H1 (cell line): Measurements from ENCODE around the gene EFHD1. TPM values are rescaled to one million over a fixed set of nuclear protein-coding genes. Genes with fewer than 3 reads are reported as not detected.

ENCODE experiments used
- CTCF ChIA-PET: fragments of 300-600 bp; sonication (Branson Sonifier 250); formaldehyde crosslinking; loops from one replicate; lab custom pipeline; 2021; ENCODE audit not compliant: partially characterized antibody; lab: Charles Lee
- POLR2A ChIA-PET: fragments of 300-600 bp; sonication (Branson Sonifier 250); formaldehyde crosslinking; loops from one replicate; lab custom pipeline; 2021; ENCODE audit warnings: inconsistent platforms; ENCODE audit not compliant: partially characterized antibody; lab: Charles Lee
- DNase-seq, 2 experiments: peaks; one replicate each; pipeline versions ENCODE4 v3.0.0 to v3.0.0-alpha.2; 2010 to 2022; ENCODE audit warnings: low spot score in 2 of 2, low read depth in 1 of 2, mixed read lengths in 1 of 2
- FAIRE-seq: peaks from 2 replicates; lab custom pipeline; 2011; peaks lifted over from hg19 to GRCh38; lab: Jason Lieb, UNC
- H2AFZ ChIP-seq: 2 replicates; pipeline ENCODE4 v1.8.1; 2012; ENCODE audit warnings: low read length, inconsistent platforms
- H2AK5ac ChIP-seq: 2 replicates; pipeline ENCODE4 v1.6.1; 2013; ENCODE audit warnings: low read depth, low read length
- H2BK120ac ChIP-seq: replicated peaks from 2 replicates; pipeline ENCODE3; 2013; ENCODE audit warnings: low read depth, low read length, inconsistent platforms
- H2BK12ac ChIP-seq: 2 replicates; pipeline ENCODE4 v1.6.1; 2013; ENCODE audit warnings: low read depth, low read length
- H2BK15ac ChIP-seq: 2 replicates; pipeline ENCODE4 v1.6.1; 2013; ENCODE audit warnings: low read length
- H2BK20ac ChIP-seq: 2 replicates; pipeline ENCODE4 v1.6.1; 2013; ENCODE audit warnings: low read length
- H2BK5ac ChIP-seq: 2 replicates; pipeline ENCODE4 v1.6.1; 2013; ENCODE audit warnings: low read depth, low read length
- H3K14ac ChIP-seq: 2 replicates; pipeline ENCODE4 v1.6.1; 2013; ENCODE audit warnings: inconsistent platforms; ENCODE audit not compliant: insufficient read length
- H3K18ac ChIP-seq: 2 replicates; pipeline ENCODE4 v1.6.1; 2013; ENCODE audit warnings: low read length; ENCODE audit errors: extremely low read depth
- H3K23ac ChIP-seq: 2 replicates; pipeline ENCODE4 v1.6.1; 2013; ENCODE audit warnings: inconsistent platforms; ENCODE audit not compliant: insufficient read length
- H3K23me2 ChIP-seq: 2 replicates; pipeline ENCODE4 v1.6.1; 2013; ENCODE audit warnings: low read depth, low read length
- H3K27ac ChIP-seq: 2 replicates; pipeline ENCODE4 v1.6.1; 2011; ENCODE audit warnings: low read depth, low read length, inconsistent platforms
- H3K27me3 ChIP-seq, 4 experiments: replicated peaks in 1 of 4; 1 replicate in 1 of 4; 2 replicates in 3 of 4; pipeline versions ENCODE4 v1.6.1 to v1.8.1; 2011 to 2013; ENCODE audit warnings: low read length in 3 of 4, mild to moderate bottlenecking in 3 of 4, inconsistent platforms in 2 of 4, mixed read lengths in 2 of 4, moderate library complexity in 1 of 4; ENCODE audit not compliant: control insufficient read depth in 3 of 4, insufficient read depth in 3 of 4; ENCODE audit errors: extremely low read depth in 1 of 4
- H3K36me3 ChIP-seq, 4 experiments: 2 replicates each; pipeline versions ENCODE4 v1.6.1 to v1.8.1; 2011 to 2013; ENCODE audit warnings: mild to moderate bottlenecking in 4 of 4, low read length in 3 of 4, moderate library complexity in 2 of 4, control low read depth in 1 of 4, inconsistent platforms in 1 of 4; ENCODE audit not compliant: insufficient read depth in 4 of 4, control insufficient read depth in 2 of 4
- H3K4ac ChIP-seq: replicated peaks from 2 replicates; pipeline ENCODE3; 2013; ENCODE audit warnings: low read length, low read depth, mixed read lengths, inconsistent platforms; ENCODE audit not compliant: insufficient read length
- H3K4me1 ChIP-seq, 4 experiments: replicated peaks in 1 of 4; 1 replicate in 1 of 4; 2 replicates in 3 of 4; pipeline versions ENCODE4 v1.6.1 to v1.8.1; 2011 to 2013; ENCODE audit warnings: low read length in 3 of 4, inconsistent platforms in 2 of 4, mixed read lengths in 1 of 4; ENCODE audit not compliant: insufficient read depth in 4 of 4, control insufficient read depth in 3 of 4
- H3K4me2 ChIP-seq, 2 experiments: 2 replicates each; pipeline versions ENCODE4 v1.6.1 to v1.8.1; 2011 to 2013; ENCODE audit warnings: low read depth in 2 of 2, low read length in 2 of 2, control low read depth in 1 of 2, inconsistent platforms in 1 of 2, mild to moderate bottlenecking in 1 of 2; ENCODE audit not compliant: insufficient read depth in 1 of 2
- H3K4me3 ChIP-seq, 4 experiments: fragments of 200-600, 300-600 bp in 1 of 4; sonication (generic), shearing (Covaris generic), sonication (Bioruptor Twin) in 1 of 4; 2 replicates each; pipeline versions ENCODE4 v1.5.1 to v1.8.1; 2011 to 2016; ENCODE audit warnings: low read length in 4 of 4, low read depth in 3 of 4, control low read depth in 2 of 4, inconsistent platforms in 2 of 4, mild to moderate bottlenecking in 2 of 4, mixed read lengths in 1 of 4, moderate library complexity in 1 of 4; ENCODE audit not compliant: insufficient read depth in 2 of 4; ENCODE audit errors: extremely low read depth in 1 of 4
- H3K56ac ChIP-seq: replicated peaks from 2 replicates; pipeline ENCODE3; 2013; ENCODE audit warnings: low read depth, mild to moderate bottlenecking, mixed read lengths, low read length, inconsistent platforms; ENCODE audit not compliant: insufficient read length
- H3K79me1 ChIP-seq: 2 replicates; pipeline ENCODE4 v1.6.1; 2013; ENCODE audit warnings: low read depth, low read length, control low read depth
- H3K79me2 ChIP-seq, 2 experiments: 2 replicates each; pipeline versions ENCODE4 v1.6.1 to v1.8.1; 2012 to 2013; ENCODE audit warnings: low read length in 2 of 2, mild to moderate bottlenecking in 2 of 2, inconsistent platforms in 1 of 2; ENCODE audit not compliant: insufficient read depth in 2 of 2, control insufficient read depth in 1 of 2
- H3K9ac ChIP-seq, 4 experiments: replicated peaks in 1 of 4; 1 replicate in 1 of 4; 2 replicates in 3 of 4; pipeline versions ENCODE4 v1.6.1 to v1.8.1; 2011 to 2013; ENCODE audit warnings: low read depth in 3 of 4, low read length in 3 of 4, control low read depth in 2 of 4, mild to moderate bottlenecking in 2 of 4, moderate library complexity in 2 of 4, inconsistent platforms in 1 of 4; ENCODE audit errors: extremely low read depth in 1 of 4
- H3K9me3 ChIP-seq, 2 experiments: 2 replicates each; pipeline versions ENCODE4 v1.6.1 to v1.8.1; 2012 to 2013; ENCODE audit warnings: mild to moderate bottlenecking in 2 of 2, moderate library complexity in 2 of 2, control low read depth in 1 of 2, inconsistent platforms in 1 of 2, low read depth in 1 of 2, low read length in 1 of 2, mixed read lengths in 1 of 2; ENCODE audit not compliant: insufficient read depth in 2 of 2
- H4K20me1 ChIP-seq, 2 experiments: replicated peaks in 1 of 2; 2 replicates each; pipeline versions ENCODE3 to v1.8.1; 2011 to 2013; ENCODE audit warnings: inconsistent platforms in 2 of 2, low read length in 2 of 2, mild to moderate bottlenecking in 1 of 2; ENCODE audit not compliant: insufficient read depth in 2 of 2, control insufficient read depth in 1 of 2
- H4K5ac ChIP-seq: 2 replicates; pipeline ENCODE4 v1.6.1; 2013; ENCODE audit warnings: low read length, low read depth, mixed read lengths, inconsistent platforms; ENCODE audit not compliant: insufficient read length
- H4K8ac ChIP-seq: 2 replicates; pipeline ENCODE4 v1.8.0; 2013; ENCODE audit warnings: mild to moderate bottlenecking, moderate library complexity, low read length, inconsistent platforms; ENCODE audit not compliant: insufficient read depth; ENCODE audit errors: extremely low read depth
- H4K91ac ChIP-seq: replicated peaks from 2 replicates; pipeline ENCODE3; 2013; ENCODE audit warnings: low read length, mixed read lengths, inconsistent platforms; ENCODE audit not compliant: insufficient read length
- CHD1 ChIP-seq: IDR thresholded peaks from 2 replicates; pipeline ENCODE4 v1.6.1; 2012; ENCODE audit warnings: low read depth, low read length, improper control_type of control experiment
- NRF1 ChIP-seq: IDR thresholded peaks from 2 replicates; pipeline ENCODE4 v1.6.1; 2011; ENCODE audit warnings: mild to moderate bottlenecking, low read depth, low read length, improper control_type of control experiment
- WGBS, 2 experiments: shearing (Covaris generic) in 1 of 2; methylation state at CpG; one replicate each; pipeline versions ENCODE4 v1.1.6 to v1.1.7; 2013 to 2015; ENCODE audit warnings: low lambda C conversion rate in 2 of 2, mixed read lengths in 2 of 2, inconsistent platforms in 1 of 2, low coverage in 1 of 2, missing lambda C conversion rate in 1 of 2; ENCODE audit not compliant: insufficient replicate concordance in 2 of 2, insufficient coverage in 1 of 2, insufficient read length in 1 of 2; ENCODE audit errors: extremely low coverage in 1 of 2, missing lambda C conversion rate in 1 of 2; 5-methylcytosine and 5-hydroxymethylcytosine counted together
- polyA plus RNA-seq, 7 experiments: library from polyadenylated mRNA; depleted of rRNA in 3 of 7; stranded (reverse) in 5 of 7; unstranded in 2 of 7; fragments of >200 nt in 5 of 7; fragments of 200-250 nt in 2 of 7; gene quantifications; 1 replicate in 5 of 7; 2 replicates in 1 of 7; 4 replicates in 1 of 7; pipeline versions ENCODE4 v1.2.1 to v1.2.3, GENCODE V29; 2011 to 2013; ENCODE audit warnings: missing spikeins in 2 of 7, mixed read lengths in 2 of 7
- total RNA-seq: library from RNA; stranded (reverse); fragmentation: NEBNext Ultra II Directional; extraction: Animal tissue kit (Norgen Biotek cat#: 25700); gene quantifications from 2 replicates; pipeline ENCODE4 v1.2.1, GENCODE V29; 2021

EFHD1 gene
- total and polyA plus RNA-seq, 2 of the 8 experiments (the other 6 are each of a cell fraction or from before 2014, with no cell fraction given): 3.4 to 4.5 TPM

GRCh38 chr2:232667989-232668583, 34.7 kb downstream of the EFHD1 start:
- H2AK5ac ChIP-seq: no peak overlapping the region
- no peak overlapping the region for H2BK20ac ChIP-seq
- no peak overlapping the region for H2BK5ac ChIP-seq
- no peak overlapping the region for H4K8ac ChIP-seq
- no peaks in the 10 kb centered on the region for H3K23me2 ChIP-seq
- no peaks in the 10 kb centered on the region for H3K27me3 ChIP-seq
- no peak overlapping the region for H3K18ac ChIP-seq
- no peaks in the 10 kb centered on the region for H3K79me2 ChIP-seq
- no peaks in the 10 kb centered on the region for H4K20me1 ChIP-seq
- H3K4ac ChIP-seq: no peak overlapping the region
- no peak overlapping the region for H3K14ac ChIP-seq
- H3K9ac ChIP-seq: no peak overlapping the region
- no peak overlapping the region for H2AFZ ChIP-seq
- no peak overlapping the region for H4K91ac ChIP-seq
- POLR2A ChIA-PET: no interaction called here
- H2BK15ac ChIP-seq: no peak overlapping the region
- H2BK120ac ChIP-seq: no peak overlapping the region
- no peak overlapping the region for H3K27ac ChIP-seq
- H3K4me3 ChIP-seq: no peak overlapping the region
- H3K79me1 ChIP-seq: no peaks in the 10 kb centered on the region
- no peak overlapping the region for H4K5ac ChIP-seq
- TF ChIP-seq NRF1: no peak
- TF ChIP-seq CHD1: no peak
- H3K56ac ChIP-seq: no peak overlapping the region
- no peak overlapping the region for H2BK12ac ChIP-seq
- 86% methylated on average over 10 of the region's 10 CpGs; no CpG with 5 or more reads in 1 of the 2 experiments for WGBS, 2 experiments
- DNase-seq: no peak
- no peak for FAIRE-seq
- H3K36me3 ChIP-seq: no peaks in the 10 kb centered on the region
- no peaks in the 10 kb centered on the region for H3K4me1 ChIP-seq
- H3K23ac ChIP-seq: no peak overlapping the region
- no peaks in the 10 kb centered on the region for H3K9me3 ChIP-seq
- CTCF ChIA-PET: interaction anchor here (0.5 to 6.0 kb wide), 21 partner anchors 10 to 205 kb away, joined by 3 to 58 read pairs (median 5); no protein-coding TSS in a partner anchor
- H3K4me2 ChIP-seq: no peak overlapping the region
